Measurements from ENCODE around the gene EDDM3A.
"Not testable (repeated sequence)": the region's sequence is repeated elsewhere in the genome, so short reads cannot be mapped to it uniquely, and the experiment has no call there.

EDDM3A gene

GRCh38 chr14:20745571-20746358 lies at the start of gene EDDM3A:
Gene EDDM3A (plus strand): TSS chr14:20745887. CDS start chr14:20747581, 1,694 bp downstream.
- DNase-seq (ENCODE audit: low read depth) = no peak

GRCh38 chr14:20696764-20697163 lies 48.9 kb upstream of the EDDM3A start:
- no peak for DNase-seq (ENCODE audit: low read depth)

GRCh38 chr14:20697273-20698017 lies 48.2 kb upstream of the EDDM3A start:
- peak; percentile 52 for DNase-seq (ENCODE audit: low read depth)

GRCh38 chr14:20698018-20698329 lies 47.7 kb upstream of the EDDM3A start:
- no peak for DNase-seq (ENCODE audit: low read depth)

- DNase-seq (ENCODE audit: low read depth) = no peak
Measured at GRCh38 chr14:20698934-20699333, 46.8 kb upstream of the EDDM3A start.

GRCh38 chr14:20699931-20700330 lies 45.8 kb upstream of the EDDM3A start:
- no peak for DNase-seq (ENCODE audit: low read depth)

GRCh38 chr14:20700965-20701364 lies 44.7 kb upstream of the EDDM3A start:
- DNase-seq (ENCODE audit: low read depth) = not testable (repeated sequence)

- DNase-seq (ENCODE audit: low read depth) = no peak
Measured at GRCh38 chr14:20706657-20707355, 38.9 kb upstream of the EDDM3A start.

GRCh38 chr14:20707622-20708021 lies 38.1 kb upstream of the EDDM3A start:
- no peak for DNase-seq (ENCODE audit: low read depth)

GRCh38 chr14:20711261-20711660 lies 34.4 kb upstream of the EDDM3A start:
- no peak for DNase-seq (ENCODE audit: low read depth)

- DNase-seq (ENCODE audit: low read depth) = no peak
Measured at GRCh38 chr14:20711685-20712084, 34.0 kb upstream of the EDDM3A start.

- DNase-seq (ENCODE audit: low read depth) = no peak
Measured at GRCh38 chr14:20712904-20713303, 32.8 kb upstream of the EDDM3A start.

GRCh38 chr14:20714593-20715250 lies 31.0 kb upstream of the EDDM3A start:
- DNase-seq (ENCODE audit: low read depth) = no peak

- DNase-seq (ENCODE audit: low read depth) = no peak
Measured at GRCh38 chr14:20719777-20720176, 25.9 kb upstream of the EDDM3A start.

GRCh38 chr14:20720741-20721140 lies 24.9 kb upstream of the EDDM3A start:
- DNase-seq (ENCODE audit: low read depth) = no peak

GRCh38 chr14:20722016-20722415 lies 23.7 kb upstream of the EDDM3A start:
- no peak for DNase-seq (ENCODE audit: low read depth)

- DNase-seq (ENCODE audit: low read depth) = no peak
Measured at GRCh38 chr14:20723488-20723887, 22.2 kb upstream of the EDDM3A start.

GRCh38 chr14:20726121-20726520 lies 19.6 kb upstream of the EDDM3A start:
- DNase-seq (ENCODE audit: low read depth) = not testable (repeated sequence)

GRCh38 chr14:20726531-20726930 lies 19.2 kb upstream of the EDDM3A start:
- DNase-seq (ENCODE audit: low read depth) = no peak

- no peak for DNase-seq (ENCODE audit: low read depth)
Measured at GRCh38 chr14:20730891-20731290, 14.8 kb upstream of the EDDM3A start.

- DNase-seq (ENCODE audit: low read depth) = no peak
Measured at GRCh38 chr14:20732477-20732876, 13.2 kb upstream of the EDDM3A start.

GRCh38 chr14:20732979-20733635 lies 12.6 kb upstream of the EDDM3A start:
- no peak for DNase-seq (ENCODE audit: low read depth)

Data from activated T-cell treated with anti-CD3 and anti-CD28 coated beads for 48 hours (primary cell).